HepG2 (cell line): Measurements from ENCODE around the gene MRPL2. TPM values are rescaled to one million over a fixed set of nuclear protein-coding genes. Genes with fewer than 3 reads are reported as not detected.

Experiments
- ATF3 ChIP-seq: sonication (generic); formaldehyde crosslinking; IDR thresholded peaks from 2 replicates; pipeline ENCODE4 v1.4.0; 2020; ENCODE audit warnings: missing genetic modification reagents
- ATF7 ChIP-seq, 2 experiments: fragments of 450-650 bp in 1 of 2; sonication (generic) in 1 of 2; formaldehyde crosslinking in 1 of 2; IDR thresholded peaks; 2 replicates each; pipeline versions ENCODE4 v1.4.0 to v1.6.1; 2016 to 2020; ENCODE audit warnings: antibody characterized with exemption in 1 of 2, mild to moderate bottlenecking in 1 of 2, missing genetic modification reagents in 1 of 2
- CBX5 ChIP-seq: sonication (generic); formaldehyde crosslinking; IDR thresholded peaks from 2 replicates; pipeline ENCODE4 v1.4.0; 2020; ENCODE audit warnings: missing genetic modification reagents, borderline replicate concordance
- EEA1 ChIP-seq: sonication (generic); formaldehyde crosslinking; IDR thresholded peaks from 2 replicates; pipeline ENCODE4 v1.5.1; 2020; ENCODE audit warnings: mild to moderate bottlenecking, missing genetic modification reagents, borderline replicate concordance
- GZF1 ChIP-seq: sonication (generic); formaldehyde crosslinking; IDR thresholded peaks from 2 replicates; pipeline ENCODE4 v1.5.1; 2020; ENCODE audit warnings: mild to moderate bottlenecking, missing genetic modification reagents
- KLF9 ChIP-seq: IDR thresholded peaks from 2 replicates; pipeline ENCODE4 v1.6.1; 2016; ENCODE audit warnings: low read depth
- TFAP4 ChIP-seq: sonication (generic); IDR thresholded peaks from 2 replicates; pipeline ENCODE4 v1.6.1; 2016; ENCODE audit warnings: low read depth, borderline replicate concordance
- ZNF343 ChIP-seq: sonication (generic); formaldehyde crosslinking; IDR thresholded peaks from 2 replicates; pipeline ENCODE4 v1.4.0; 2020; ENCODE audit warnings: mild to moderate bottlenecking, missing genetic modification reagents
- ZNF652 ChIP-seq: IDR thresholded peaks from 2 replicates; pipeline ENCODE4 v1.6.1; 2016; ENCODE audit warnings: low read depth, borderline replicate concordance
- ZNF660 ChIP-seq: sonication (generic); formaldehyde crosslinking; IDR thresholded peaks from 2 replicates; pipeline ENCODE4 v1.5.1; 2020; ENCODE audit warnings: mild to moderate bottlenecking, low read depth, missing genetic modification reagents, borderline replicate concordance
- polyA plus RNA-seq, 8 experiments: library from polyadenylated mRNA; depleted of rRNA in 3 of 8; stranded (reverse) in 7 of 8; unstranded in 1 of 8; fragments of >200 nt; fragmentation: Illumina TruSeq in 4 of 8; extraction: Trizol in 4 of 8; gene quantifications; 2 replicates each; pipeline versions ENCODE4 v1.2.1 to v1.2.3, GENCODE V29; 2011 to 2016; ENCODE audit warnings: low read depth in 4 of 8, missing spikeins in 1 of 8, mixed read lengths in 1 of 8; ENCODE audit not compliant: insufficient read depth in 1 of 8
- total RNA-seq, 5 experiments: library from RNA; depleted of rRNA; stranded (reverse); fragments of >200 nt; fragmentation: Illumina TruSeq; extraction: Trizol; gene quantifications; 2 replicates each; pipeline ENCODE4 v1.2.3, GENCODE V29; 2016; ENCODE audit warnings: low read depth in 1 of 5
- TF ChIP-seq, protein P1 (sequence below): sonication (generic); formaldehyde crosslinking; IDR thresholded peaks from 2 replicates; pipeline ENCODE4 v1.4.0; 2020; ENCODE audit warnings: missing genetic modification reagents
- TF ChIP-seq, protein P2 (sequence below): sonication (generic); formaldehyde crosslinking; IDR thresholded peaks from 2 replicates; pipeline ENCODE4 v1.8.1; 2023; ENCODE audit warnings: missing genetic modification reagents, inconsistent platforms, borderline replicate concordance
- TF ChIP-seq, protein P3 (sequence below): IDR thresholded peaks from 2 replicates; pipeline ENCODE4 v1.6.1; 2016; ENCODE audit warnings: low read depth
- TF ChIP-seq, protein P4 (sequence below): sonication (generic); formaldehyde crosslinking; IDR thresholded peaks from 2 replicates; pipeline ENCODE4 v1.5.0; 2020; ENCODE audit warnings: mild to moderate bottlenecking, missing genetic modification reagents, borderline replicate concordance

The MRPL2 gene
- total and polyA plus RNA-seq, 2 of the 13 experiments (the other 11 are each of a cell fraction or from before 2014, with no cell fraction given) = 56.8 to 65.6 TPM

DNA sequence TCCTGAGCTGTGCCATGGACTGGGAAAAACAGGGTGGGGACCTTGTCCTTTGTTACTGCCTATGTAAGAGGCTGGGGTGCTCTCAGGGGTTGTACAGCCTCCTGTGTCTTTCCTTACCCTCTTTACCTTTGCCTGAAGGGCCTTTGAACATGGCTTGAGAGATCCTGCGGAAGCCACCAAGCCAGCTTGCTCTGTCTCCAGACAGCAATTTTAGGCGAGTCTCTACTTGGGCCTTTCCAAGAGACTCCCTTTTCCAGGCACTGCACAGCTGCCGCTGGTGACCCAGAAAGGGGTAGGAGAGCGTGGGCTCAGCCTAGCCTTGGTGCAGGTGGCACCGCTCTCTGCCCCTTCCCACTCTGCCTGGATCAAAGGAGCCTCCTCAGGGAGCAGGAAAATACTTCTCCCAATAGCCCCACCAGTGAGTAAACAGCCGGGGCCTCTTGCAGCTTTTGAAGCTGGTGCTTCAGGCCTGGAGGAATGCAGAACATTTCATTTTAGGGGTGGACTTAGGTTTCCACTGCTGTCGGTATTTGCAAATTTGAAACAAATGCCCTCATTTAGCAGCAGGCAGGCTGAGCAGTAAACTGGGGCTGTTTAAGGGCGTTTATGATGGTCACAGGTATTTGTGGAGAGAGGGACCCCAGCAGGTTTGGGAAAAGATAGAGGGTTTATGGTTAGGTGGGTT is 30.8 kb upstream of the MRPL2 start (continued):
- TF ChIP-seq ATF7 (IDR thresholded peaks at IDR 0.05) (no peak), ATF7 (CRISPR knock-in tag; IDR thresholded peaks at IDR 0.05) (no peak), GZF1 (CRISPR knock-in tag) (peak; percentile 88; the same call in 1 of the 2 replicates), ZNF660 (CRISPR knock-in tag) (no peak), TFAP4 (peak; percentile 47; the same call in 1 of the 2 replicates), CBX5 (CRISPR knock-in tag) (no peak), KLF9 (CRISPR knock-in tag) (0 out of 2 replicates have a peak, but pooled peaks have one; percentile 42), ATF3 (peak; percentile 14; the same call in 1 of the 2 replicates), ZNF343 (0 out of 2 replicates have a peak, but pooled peaks have one; percentile 22), EEA1 (CRISPR knock-in tag) (no peak), ZNF652 (0 out of 2 replicates have a peak, but pooled peaks have one; percentile 8)
- TF ChIP-seq, protein P1, sequence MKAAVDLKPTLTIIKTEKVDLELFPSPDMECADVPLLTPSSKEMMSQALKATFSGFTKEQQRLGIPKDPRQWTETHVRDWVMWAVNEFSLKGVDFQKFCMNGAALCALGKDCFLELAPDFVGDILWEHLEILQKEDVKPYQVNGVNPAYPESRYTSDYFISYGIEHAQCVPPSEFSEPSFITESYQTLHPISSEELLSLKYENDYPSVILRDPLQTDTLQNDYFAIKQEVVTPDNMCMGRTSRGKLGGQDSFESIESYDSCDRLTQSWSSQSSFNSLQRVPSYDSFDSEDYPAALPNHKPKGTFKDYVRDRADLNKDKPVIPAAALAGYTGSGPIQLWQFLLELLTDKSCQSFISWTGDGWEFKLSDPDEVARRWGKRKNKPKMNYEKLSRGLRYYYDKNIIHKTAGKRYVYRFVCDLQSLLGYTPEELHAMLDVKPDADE = no peak
- TF ChIP-seq, protein P2, sequence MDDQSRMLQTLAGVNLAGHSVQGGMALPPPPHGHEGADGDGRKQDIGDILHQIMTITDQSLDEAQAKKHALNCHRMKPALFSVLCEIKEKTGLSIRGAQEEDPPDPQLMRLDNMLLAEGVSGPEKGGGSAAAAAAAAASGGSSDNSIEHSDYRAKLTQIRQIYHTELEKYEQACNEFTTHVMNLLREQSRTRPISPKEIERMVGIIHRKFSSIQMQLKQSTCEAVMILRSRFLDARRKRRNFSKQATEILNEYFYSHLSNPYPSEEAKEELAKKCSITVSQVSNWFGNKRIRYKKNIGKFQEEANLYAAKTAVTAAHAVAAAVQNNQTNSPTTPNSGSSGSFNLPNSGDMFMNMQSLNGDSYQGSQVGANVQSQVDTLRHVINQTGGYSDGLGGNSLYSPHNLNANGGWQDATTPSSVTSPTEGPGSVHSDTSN (CRISPR knock-in tag) = no peak
- TF ChIP-seq, protein P3, sequence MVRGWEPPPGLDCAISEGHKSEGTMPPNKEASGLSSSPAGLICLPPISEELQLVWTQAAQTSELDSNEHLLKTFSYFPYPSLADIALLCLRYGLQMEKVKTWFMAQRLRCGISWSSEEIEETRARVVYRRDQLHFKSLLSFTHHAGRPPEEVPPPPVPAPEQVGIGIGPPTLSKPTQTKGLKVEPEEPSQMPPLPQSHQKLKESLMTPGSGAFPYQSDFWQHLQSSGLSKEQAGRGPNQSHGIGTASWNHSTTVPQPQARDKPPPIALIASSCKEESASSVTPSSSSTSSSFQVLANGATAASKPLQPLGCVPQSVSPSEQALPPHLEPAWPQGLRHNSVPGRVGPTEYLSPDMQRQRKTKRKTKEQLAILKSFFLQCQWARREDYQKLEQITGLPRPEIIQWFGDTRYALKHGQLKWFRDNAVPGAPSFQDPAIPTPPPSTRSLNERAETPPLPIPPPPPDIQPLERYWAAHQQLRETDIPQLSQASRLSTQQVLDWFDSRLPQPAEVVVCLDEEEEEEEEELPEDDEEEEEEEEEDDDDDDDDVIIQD = peak; percentile 36; the same call in 1 of the 2 replicates
- TF ChIP-seq, protein P4, sequence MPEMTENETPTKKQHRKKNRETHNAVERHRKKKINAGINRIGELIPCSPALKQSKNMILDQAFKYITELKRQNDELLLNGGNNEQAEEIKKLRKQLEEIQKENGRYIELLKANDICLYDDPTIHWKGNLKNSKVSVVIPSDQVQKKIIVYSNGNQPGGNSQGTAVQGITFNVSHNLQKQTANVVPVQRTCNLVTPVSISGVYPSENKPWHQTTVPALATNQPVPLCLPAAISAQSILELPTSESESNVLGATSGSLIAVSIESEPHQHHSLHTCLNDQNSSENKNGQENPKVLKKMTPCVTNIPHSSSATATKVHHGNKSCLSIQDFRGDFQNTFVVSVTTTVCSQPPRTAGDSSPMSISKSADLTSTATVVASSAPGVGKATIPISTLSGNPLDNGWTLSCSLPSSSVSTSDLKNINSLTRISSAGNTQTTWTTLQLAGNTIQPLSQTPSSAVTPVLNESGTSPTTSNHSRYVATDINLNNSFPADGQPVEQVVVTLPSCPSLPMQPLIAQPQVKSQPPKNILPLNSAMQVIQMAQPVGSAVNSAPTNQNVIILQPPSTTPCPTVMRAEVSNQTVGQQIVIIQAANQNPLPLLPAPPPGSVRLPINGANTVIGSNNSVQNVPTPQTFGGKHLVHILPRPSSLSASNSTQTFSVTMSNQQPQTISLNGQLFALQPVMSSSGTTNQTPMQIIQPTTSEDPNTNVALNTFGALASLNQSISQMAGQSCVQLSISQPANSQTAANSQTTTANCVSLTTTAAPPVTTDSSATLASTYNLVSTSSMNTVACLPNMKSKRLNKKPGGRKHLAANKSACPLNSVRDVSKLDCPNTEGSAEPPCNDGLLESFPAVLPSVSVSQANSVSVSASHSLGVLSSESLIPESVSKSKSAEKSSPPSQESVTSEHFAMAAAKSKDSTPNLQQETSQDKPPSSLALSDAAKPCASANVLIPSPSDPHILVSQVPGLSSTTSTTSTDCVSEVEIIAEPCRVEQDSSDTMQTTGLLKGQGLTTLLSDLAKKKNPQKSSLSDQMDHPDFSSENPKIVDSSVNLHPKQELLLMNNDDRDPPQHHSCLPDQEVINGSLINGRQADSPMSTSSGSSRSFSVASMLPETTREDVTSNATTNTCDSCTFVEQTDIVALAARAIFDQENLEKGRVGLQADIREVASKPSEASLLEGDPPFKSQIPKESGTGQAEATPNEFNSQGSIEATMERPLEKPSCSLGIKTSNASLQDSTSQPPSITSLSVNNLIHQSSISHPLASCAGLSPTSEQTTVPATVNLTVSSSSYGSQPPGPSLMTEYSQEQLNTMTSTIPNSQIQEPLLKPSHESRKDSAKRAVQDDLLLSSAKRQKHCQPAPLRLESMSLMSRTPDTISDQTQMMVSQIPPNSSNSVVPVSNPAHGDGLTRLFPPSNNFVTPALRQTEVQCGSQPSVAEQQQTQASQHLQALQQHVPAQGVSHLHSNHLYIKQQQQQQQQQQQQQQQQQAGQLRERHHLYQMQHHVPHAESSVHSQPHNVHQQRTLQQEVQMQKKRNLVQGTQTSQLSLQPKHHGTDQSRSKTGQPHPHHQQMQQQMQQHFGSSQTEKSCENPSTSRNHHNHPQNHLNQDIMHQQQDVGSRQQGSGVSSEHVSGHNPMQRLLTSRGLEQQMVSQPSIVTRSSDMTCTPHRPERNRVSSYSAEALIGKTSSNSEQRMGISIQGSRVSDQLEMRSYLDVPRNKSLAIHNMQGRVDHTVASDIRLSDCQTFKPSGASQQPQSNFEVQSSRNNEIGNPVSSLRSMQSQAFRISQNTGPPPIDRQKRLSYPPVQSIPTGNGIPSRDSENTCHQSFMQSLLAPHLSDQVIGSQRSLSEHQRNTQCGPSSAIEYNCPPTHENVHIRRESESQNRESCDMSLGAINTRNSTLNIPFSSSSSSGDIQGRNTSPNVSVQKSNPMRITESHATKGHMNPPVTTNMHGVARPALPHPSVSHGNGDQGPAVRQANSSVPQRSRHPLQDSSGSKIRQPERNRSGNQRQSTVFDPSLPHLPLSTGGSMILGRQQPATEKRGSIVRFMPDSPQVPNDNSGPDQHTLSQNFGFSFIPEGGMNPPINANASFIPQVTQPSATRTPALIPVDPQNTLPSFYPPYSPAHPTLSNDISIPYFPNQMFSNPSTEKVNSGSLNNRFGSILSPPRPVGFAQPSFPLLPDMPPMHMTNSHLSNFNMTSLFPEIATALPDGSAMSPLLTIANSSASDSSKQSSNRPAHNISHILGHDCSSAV (CRISPR knock-in tag) = no peak
